ENCODE results near the gene RAB27A.

DNA sequence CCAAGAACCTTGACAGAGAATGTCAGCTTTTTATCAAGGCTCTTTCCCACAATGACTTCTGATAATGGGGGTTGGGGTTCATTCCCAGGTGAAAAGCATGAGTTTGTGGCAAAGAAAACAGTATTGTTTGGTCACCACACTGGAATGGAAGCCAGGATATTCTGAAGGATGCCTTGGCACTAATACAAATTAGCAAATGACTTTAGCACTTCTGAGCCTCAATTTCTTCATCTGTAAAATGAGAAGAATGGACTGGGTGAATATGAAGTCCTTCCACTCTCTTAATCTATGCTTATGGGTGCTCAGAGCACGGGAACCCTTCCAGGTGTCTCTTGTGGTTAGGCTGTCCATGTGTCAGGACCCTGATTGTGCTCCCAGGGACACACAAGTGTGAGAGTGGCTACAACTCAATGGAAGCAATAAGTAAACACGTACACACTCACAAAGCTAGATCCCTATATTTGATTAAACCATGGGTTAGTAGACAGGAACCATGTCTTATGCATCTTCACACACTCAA lies 21.4 kb downstream of the RAB27A start:
- TF ChIP-seq, protein P1, sequence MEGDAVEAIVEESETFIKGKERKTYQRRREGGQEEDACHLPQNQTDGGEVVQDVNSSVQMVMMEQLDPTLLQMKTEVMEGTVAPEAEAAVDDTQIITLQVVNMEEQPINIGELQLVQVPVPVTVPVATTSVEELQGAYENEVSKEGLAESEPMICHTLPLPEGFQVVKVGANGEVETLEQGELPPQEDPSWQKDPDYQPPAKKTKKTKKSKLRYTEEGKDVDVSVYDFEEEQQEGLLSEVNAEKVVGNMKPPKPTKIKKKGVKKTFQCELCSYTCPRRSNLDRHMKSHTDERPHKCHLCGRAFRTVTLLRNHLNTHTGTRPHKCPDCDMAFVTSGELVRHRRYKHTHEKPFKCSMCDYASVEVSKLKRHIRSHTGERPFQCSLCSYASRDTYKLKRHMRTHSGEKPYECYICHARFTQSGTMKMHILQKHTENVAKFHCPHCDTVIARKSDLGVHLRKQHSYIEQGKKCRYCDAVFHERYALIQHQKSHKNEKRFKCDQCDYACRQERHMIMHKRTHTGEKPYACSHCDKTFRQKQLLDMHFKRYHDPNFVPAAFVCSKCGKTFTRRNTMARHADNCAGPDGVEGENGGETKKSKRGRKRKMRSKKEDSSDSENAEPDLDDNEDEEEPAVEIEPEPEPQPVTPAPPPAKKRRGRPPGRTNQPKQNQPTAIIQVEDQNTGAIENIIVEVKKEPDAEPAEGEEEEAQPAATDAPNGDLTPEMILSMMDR (optimal IDR thresholded peaks at IDR 0.05 in 1 of 3, IDR thresholded peaks at IDR 0.05 in 1 of 3, conservative IDR thresholded peaks at IDR 0.05 in 1 of 3; ENCODE audit: extremely low read depth in 1 of 3, insufficient read depth in 2 of 3, low read length in 3 of 3), result no peak
- TF ChIP-seq EZH2 (IDR thresholded peaks at IDR 0.05; ENCODE audit: low read length), result no peak
